GM19455 (cell line): ENCODE measurements around the gene NAT9.

Source experiments
- ATAC-seq: cut with Tn5 transposase; IDR thresholded peaks from one replicate; pipeline ENCODE4 v1.9.1; 2021; ENCODE audit not compliant: unreplicated experiment

NAT9 gene

DNA sequence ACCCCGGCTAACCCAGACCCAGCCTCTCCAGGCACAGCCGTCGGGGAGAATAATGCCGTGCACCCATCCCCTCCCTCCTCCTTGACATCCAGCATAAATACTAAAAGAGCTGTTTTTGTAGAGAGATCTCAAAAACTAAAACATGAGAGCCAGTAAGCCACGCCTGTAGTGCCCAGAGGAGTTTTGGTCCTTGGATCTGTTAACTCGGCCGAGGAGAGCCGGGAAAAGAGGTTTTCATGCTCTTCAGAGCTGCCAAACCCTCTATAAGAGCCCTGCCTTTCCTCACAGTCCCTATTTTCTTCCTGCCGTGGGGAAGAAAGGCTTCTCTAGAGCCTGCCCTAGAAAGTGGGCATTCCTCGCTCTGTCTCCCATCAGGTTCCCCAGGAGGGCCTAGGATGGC lies 30.2 kb upstream of the NAT9 start:
- no peak for ATAC-seq

DNA sequence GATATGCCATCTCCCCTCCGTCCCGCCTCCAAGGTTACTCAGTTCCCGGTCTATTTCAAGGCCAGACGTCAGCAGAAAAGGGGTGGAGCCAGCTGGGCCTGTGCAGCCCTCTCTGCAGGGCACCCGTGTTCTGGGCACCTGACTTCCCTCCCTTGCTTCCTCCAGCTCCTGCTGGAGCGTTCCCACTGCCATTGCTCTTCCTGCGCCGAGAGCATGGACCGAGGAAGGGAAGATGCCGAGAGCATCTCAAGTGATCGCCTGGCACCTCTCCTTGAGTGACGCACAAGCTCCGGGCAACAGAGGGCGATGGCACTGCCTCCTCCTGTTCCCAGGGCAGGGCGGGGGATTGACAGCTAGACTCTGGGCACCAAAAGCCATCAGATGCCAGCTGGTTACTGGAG lies 29.4 kb upstream of the NAT9 start:
- no peak for ATAC-seq

DNA sequence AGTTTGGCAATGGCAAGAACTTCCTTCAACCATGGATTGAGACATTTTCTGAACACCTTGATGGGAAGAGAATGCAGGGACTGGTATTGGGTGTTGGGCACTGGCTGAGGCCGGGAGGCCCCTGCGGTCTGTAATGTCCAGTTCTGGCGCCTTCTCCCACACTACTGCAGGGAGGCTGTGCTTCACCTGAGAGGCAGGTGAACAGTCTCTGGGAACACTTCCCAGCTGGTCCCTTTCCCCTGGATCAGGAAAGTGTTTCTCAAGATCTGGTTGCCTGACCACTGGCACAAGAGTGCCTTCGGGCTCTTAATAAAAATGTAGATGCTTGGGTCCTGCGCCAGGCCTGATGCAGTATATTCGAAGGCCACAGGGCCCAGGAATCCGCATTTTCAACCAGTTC lies 28.5 kb upstream of the NAT9 start:
- ATAC-seq: no peak

DNA sequence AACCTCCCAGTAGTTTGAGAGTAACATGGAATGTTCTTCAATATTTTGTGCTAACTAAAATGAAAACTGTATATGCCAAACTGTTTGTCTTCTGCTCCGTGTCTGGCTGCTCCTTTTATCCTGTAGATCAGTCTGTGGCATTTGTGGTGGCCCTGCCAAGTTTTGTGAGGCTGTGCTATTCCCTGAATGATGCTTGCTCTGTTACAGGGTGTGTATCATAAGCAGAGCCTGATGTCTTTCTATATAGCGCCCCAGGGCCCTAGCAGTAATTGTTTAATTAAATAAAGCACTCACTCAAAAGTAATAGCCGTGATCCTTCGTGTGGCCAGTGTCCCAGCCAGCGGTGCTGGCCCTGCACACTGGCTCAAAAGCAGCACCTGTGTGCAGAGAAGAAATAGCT lies 27.8 kb upstream of the NAT9 start:
- no peak for ATAC-seq

DNA sequence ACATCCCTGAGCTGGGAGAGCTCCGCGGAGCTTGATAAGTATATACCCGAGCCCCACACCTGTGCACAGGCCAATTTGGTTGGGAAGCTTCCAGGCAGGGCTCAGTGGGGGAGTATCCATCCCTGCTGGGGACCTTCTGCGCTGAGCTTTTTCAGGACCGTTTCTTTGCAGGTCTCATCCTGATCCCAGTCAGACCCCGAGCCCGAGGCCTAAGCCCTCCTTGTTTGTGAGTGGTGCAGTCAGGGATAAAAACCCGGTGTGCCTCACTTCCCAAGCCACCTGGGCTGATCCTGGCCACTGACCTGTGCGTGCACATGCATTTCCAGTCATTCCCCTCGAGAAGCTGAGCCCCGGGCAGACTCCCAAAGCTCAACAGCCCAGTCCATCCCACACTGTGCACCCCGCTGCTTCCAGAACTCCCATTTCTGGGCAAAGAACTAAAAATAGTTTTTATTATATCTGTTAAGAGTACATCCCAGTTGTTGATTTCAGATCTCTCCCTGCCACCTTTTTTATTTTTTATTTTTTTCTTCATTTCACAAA lies 27.3 kb upstream of the NAT9 start:
- ATAC-seq: no peak

DNA sequence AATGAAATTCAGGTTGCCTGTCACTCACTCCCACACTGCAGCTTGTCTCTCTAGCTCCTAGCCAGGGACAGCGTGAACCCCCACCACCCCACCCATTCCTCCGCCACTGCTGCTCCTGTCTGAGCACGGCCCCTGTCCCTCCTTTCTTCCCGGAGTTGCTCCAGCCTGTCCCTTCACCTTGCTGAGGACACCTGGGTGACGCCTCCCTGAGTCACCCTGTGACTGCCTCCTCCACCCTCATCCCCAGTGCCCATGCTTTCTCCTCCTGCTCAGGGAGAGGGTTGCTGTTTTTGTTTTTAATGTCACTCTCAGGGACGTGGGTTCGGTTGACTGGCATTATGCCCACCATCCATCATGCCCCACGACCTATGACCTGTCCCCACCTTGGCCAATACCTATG lies 25.8 kb upstream of the NAT9 start:
- ATAC-seq: no peak

DNA sequence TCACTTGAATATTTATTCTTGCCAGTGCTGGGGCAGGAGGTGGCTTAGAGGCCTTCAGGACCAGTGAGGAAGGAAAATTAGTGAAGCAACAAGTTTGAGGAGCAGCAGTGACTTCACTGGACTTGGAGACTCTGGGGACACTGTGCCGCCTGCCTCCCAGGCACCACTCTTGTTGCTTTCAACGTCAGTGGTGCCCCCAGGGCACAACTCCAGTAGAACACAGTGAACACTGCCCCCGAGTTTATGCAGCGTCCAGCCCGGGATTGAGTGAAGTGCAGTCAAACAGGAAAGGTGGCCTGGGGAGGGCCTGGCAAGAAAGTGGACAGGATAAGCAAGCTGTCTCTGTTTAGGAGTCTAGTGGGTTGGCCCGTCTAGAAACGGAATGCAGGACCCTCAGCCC lies 24.4 kb upstream of the NAT9 start:
- no peak for ATAC-seq

DNA sequence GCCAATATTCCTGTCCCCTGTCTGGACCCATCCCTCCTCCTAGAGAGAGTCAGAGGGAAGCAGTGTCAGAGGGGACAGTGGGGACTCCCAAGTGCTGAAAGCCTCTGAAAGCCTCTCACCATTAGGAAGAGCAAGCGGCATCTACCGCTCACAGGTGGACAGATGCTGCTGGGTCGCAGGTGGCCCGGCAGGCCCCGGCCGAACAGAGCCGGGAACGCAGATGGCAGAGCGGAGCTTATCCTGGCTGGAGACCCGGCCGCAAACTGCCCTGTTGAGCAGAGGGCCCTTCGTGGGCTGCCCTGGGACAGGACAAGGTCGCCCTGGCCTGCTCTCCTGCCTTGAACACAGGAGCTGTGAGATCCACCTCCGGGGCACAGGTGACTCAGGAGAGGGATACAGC lies 23.0 kb upstream of the NAT9 start:
- ATAC-seq: no peak

DNA sequence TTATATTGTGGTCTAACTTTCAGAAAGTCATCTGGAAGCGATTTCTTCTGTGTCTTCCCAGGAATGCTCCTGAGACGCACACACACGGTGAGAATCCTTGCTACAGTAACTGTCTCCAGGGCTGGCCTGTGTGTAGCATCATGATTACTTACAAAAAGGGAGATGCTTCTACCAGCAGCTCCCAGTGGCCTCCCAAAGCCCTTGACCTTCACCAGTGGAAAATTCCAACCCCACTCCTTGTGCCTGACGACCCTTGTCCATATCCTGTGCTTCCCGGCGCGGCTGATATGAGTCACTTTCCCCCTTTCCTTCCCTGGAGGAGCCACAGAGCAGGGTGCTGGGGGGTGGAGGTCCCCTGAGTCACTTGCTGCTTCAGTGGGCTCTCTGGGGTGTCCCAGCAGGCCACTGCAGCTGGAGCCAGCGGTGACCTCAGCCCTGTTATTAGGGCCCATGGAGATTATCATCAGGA lies 22.1 kb upstream of the NAT9 start:
- no peak for ATAC-seq

DNA sequence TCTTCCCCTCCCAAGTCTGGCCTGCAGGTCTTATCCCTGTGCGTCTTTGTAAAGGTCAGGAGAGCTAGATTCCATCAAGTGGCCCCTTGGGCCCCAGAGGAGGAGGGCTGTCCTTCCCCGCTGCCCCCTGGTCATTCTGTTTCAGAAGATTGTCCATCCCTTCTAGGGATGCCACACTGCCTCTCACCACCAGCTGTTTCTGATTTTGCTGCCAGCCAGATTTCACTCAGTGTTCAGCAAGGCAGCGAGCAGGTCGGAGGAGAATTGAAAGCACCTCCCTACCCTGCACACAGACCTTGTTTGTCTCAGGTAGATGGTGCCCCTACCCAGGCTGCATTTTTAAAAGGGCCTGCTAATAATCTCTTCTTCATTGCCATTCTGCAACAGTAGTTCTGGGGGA lies 21.7 kb upstream of the NAT9 start:
- ATAC-seq: no peak

DNA sequence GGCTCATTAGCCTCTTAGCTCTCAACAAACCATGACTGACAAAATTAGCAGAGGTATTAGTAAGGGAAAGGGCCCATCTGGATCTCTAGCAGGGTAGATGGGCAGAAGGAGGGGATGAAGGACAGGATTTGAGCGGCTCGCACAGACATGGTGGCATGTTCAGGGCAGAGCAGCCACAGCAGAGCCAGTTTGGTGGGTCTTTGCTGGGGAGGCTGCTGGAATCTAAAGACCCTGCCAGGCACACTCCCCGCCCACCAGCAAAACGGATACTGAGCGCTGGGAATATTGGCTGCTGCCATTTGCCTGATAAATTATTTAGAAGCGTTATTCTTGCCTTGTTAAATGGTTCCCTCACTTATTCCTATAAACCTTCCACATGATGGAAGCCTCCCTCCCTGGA lies 20.7 kb upstream of the NAT9 start:
- ATAC-seq: no peak

DNA sequence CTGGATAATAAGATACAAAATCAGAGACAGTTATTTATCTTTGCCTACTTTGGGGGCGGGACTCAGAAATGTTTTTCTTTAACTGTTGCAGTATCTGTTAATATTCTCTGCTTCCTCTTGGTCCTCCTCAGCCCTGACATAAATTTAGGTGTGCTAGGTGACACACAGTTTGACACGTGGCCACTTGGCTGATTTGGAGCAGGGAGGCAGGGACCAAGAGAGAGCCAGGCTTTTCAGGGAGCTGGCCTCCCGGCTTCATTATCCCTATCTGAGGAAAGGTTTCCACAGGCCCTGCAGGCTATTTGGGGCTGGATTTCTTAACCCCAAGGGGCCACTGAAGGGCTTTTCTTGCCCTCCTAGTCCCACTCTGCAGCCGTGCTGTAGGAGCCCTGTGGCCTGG lies 20.1 kb upstream of the NAT9 start:
- ATAC-seq: no peak

DNA sequence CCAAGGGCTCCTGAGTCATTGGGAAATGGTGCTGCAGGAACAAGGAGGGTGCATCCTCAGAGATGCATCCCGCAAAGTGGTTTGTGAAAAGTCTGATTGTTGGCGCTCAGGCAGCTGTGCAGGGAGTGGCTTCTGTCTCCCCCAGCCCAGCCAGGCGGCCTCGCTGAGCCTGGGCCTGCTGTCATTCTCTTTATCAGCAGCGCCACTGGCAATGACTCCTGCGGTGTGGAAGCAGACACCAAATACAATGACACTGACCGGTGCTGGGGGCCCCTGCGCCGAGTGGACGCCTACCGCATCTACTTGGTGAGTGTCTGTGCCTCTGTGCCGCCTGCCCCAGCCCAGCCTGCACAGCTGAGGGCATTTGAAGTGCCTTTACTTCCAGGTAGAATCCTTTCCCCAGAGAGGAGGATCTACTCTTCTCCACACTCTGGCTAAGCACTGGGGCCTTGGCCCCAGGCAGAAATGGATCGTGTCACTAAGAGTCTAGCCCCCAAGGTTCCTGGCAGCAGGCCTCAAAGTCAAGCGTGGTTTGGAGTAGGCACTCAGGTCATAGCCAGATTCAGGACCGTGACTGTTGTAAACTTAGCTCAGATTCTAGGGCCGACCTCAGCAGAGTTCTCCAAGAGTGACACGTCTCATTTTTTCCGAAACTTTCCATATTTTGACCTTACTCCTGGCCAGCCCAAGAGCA lies 19.3 kb upstream of the NAT9 start:
- ATAC-seq: no peak

DNA sequence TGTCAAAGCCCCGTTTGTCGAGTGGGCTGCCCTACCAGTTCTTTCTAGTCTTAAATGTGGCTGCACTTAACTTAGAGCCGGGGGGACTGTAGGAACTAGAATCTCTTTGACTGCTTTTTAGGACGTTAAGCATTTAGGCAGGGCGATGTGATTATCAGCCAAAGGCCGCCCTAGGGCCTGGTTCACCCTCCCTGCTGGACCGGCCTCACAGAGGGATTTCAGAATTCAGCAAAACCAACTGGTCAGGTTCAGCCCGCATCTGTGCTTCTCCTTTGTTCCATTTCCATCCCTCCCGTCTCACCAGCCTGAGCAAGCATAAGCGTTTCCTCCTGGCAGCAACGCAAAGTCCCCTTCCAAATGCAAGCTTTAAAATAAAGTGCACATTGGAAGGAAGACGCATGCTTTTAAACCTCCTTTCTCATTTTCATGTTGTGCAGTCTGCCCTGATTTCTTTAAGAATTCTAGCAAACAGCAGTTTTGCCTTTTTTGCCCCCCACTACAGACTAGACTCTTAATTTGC lies 16.5 kb upstream of the NAT9 start:
- ATAC-seq: no peak

DNA sequence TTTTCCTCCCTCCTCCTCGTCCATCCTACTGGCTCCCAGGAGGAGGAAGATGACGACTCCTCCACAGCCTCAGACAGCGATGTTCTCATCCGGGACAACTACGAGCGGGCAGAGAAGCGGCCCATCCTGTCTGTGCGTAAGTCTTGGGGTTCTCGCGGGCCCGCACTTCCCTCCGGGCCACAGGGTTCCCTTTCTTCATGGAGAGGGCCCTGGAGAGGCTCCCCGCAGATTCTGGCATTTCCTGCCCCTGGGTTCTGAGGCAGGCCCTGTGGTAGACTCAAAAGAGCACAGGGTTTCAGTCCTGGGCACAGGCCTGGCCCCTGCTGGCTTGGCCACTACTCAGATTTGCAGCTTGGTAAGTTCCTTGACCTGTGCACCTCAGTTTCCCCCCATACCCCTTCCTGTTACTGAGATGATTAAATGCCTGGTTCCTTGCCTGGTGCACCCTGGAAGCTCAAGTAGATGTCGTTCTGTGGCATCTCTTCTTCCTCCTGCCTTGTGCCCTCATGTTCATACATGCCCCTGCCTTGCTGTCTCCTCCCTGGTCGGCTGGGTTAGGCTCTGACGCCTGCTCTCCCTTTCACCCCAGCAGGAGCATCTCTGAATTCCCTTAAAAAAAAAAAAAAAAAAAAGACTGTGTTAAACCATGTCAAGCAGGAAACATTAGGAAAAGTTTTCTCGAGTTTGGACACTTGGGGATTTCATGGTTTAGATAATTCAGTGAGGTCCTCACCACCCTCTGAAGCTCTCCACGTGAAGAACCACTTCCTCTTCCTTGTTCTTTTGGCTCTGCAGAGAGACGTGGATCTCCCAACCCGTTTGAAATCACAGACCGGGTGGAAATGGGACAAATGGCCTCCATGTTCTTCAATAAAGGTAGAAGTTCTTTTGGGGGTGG lies 14.3 kb upstream of the NAT9 start:
- ATAC-seq: no peak

DNA sequence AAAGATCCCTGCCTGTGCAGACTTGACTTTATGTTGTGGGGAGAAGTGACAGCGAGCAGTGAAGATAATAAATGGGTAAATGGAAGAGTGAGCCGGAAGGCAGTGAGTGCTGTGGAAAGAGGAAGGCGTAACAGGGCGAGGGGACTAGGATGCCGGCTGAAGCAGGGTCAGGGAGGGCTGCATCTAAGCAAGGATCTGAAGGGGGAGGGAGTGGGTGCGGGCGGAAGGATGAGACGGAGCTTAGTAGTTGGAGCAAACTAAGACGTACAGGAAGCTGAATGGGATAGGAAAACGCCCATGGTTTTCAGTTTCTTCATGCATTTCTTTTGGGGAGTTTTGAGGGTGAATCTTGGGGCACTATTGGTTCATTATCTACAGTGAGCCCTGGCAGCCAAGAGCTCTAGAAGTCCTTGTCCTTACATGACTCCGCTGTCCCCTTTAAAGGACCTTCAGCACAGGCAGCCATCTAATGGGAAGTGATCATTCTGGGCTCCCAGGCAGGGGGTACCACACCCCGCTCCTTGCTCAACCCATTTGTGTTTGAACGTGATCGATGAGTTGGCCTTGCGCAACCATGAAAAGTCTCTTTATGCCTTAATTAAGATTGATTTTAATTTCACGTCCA lies 10.4 kb upstream of the NAT9 start:
- no peak for ATAC-seq

DNA sequence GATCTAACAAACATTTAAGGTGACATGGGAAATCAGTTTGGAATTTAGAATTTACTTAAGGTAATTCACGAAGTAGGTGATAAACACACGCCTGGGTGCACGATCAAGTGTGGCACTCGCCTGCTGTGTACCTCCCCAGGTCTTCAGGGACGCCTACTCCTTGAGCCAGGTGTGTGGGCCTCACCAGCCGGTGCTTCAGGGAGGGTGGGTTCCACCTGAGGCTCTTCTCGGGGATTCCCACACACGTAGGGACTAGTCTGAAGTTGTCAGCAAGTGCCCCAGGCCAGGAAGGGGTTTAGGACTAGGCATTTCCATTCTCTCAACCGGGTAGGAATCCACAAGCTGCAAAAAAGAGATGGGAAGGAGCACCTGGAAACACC lies 9.8 kb upstream of the NAT9 start:
- no peak for ATAC-seq

DNA sequence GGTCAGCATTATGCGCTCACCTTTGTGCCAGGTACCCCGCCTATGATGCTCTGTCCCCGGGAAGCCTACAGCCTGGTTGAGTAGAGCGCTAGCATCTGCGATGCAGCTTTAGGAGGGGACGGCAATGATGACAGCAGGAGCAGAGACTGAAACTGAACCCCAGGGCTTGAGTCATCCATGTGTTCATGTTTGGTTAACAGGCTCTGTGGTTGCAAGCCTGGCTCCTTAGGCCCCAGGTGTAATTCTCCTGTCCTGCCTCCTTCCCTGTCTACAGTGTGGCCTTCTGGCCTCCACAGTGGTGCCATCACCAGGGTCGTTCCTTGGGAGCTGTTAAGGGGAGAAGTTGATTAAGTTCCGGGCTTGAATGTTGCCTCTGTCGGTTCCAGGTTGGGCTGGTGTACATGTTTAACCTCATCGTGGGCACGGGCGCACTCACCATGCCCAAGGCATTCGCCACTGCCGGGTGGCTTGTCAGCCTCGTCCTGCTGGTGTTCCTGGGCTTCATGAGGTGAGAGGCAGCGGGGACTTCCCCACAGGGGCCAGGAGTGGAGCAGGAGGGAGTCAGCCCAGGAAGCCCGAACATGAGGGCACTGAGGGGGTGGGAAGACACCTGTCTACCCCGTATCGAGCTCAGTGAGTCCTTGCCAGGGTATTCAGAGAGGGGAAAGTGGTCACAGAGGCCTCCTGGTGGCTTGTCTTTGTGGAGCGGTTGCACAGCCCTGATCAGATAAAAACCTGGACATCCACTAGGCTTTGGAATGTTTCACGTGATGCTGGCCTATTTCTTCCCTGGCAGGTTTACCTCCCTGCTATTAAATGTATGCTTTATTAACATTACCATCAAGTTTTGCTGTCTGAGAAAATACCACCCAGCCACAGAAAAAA lies 9.2 kb upstream of the NAT9 start:
- ATAC-seq: no peak

DNA sequence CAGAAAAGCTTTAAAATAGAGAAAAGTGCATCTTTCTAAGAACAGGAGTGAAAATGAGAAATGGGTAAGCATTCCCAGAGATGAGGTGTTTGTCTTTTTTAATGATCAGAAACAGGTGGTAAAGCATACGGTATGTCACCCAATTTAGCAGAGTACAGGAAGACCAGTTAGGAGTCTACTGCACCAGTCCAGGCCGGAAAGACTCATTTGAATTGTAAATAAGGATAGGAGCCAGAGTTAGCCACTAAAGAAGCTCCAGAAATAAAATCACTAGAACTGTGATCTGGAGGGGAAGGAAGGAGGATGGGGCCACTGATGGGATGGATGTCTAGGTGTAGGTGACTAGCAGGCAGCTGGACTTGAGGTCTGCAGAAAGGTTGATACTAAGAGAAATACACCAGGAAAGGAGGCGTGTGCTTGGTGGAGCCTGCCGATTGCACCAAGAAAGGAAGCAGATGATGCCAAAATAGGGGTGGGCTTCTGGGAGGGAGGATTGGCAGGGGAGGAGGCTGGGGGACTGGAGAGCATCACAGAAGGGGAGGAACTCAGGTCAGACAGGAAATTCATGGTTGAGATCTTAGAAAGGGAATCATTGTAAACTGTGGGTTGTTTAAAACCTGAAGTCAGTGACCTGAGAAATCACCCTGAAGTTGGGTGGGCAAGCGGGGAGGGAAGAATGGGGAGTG lies 8.1 kb upstream of the NAT9 start:
- ATAC-seq: no peak

DNA sequence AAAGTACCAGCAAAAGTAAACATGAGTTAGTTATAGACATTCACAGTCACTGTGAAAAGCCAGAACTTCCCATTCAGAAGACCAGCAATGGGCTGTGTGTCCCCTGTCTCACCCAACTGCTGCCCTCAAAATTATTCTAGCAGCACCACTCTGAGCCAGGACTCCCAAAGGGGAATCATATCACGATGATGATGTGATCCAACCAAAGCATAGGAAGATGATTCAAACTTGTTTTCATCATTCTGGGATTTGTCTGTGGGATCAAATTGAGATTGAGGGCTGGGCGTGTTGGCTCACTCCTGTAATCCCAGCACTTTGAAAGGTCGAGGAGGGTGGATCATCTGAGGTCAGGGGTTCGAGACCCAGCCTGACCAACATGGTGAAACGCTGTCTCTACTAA lies 6.4 kb upstream of the NAT9 start:
- no peak for ATAC-seq
